GM19452 (cell line): ENCODE measurements around the gene TSPAN17.

ENCODE experiments used
- ATAC-seq: cut with Tn5 transposase; IDR thresholded peaks from one replicate; pipeline ENCODE4 v1.9.1; 2021; ENCODE audit not compliant: unreplicated experiment

The TSPAN17 gene

DNA sequence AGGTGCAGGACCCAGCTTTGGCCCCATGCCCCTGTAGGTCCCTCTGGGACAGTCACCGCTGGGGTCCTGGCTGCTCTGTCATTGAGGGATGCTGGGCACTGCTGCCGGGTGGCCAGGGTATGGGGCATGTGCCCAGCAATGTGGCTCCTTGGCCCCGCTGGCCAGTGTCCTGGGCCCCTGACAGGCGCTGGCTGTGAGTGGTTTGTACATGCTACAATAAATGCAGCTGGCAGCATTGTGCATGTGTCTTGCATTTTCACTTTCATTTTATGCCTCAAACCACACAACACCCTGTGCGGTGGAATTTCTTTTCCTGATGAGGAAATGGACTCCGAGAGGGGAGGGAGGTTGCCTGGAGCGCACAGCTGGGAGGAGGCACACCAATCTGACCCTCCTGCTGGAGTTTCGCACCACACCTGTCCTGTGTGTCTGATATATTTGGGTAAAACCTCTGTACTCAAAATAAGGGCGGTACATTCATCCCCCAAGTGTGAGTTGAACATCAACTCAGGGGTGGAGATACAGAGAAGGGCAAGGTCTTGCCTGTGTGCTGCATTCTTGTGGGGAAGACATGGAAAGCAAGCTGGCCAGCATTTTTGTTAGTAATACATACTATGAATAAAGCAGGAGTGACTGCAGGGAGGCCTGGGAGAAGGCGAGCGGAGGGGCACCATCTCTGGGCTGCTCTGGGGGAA is 11.7 kb downstream of the TSPAN17 start:
- no peak for ATAC-seq

DNA sequence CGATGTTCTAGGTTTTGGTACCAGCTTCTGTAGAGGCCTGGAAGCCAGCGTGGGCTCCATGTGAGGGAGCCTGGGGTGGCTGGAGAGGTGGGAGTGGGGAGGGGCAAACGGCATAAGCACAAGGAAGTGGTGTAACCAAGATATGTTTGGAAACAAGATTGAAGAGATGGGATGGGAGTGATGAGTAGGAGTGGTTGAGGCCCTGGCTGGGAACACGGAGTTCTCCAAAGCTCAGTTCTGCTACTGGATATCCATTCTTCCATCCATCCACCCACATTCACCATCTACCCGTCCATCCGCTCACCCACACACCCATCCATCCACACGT is 12.2 kb downstream of the TSPAN17 start:
- no peak for ATAC-seq

DNA sequence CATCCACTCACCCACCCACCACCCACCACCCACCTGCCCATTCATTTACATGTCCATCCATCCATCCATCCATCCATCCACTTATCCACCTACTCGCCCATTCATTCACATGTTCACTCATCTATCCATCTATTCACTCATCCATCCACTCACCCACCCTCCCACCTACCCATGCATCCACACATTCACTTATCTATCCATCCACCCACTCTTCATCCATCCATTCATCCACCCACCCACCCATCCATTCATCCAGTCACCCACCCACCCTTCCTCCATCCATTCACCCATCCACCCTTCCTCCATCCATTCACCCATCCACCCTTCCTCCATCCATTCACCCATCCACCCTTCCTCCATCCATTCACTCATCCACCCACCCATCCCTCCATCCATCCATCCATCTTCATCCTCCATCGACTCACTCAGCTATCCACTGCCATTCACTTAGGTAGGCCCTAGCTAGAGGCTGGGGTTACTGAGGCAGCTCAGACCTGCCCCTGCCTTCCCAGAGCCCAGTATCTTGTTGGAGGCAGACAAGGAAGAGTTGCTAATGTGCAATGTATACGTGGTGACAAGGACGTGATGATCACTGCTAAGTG is 12.7 kb downstream of the TSPAN17 start:
- ATAC-seq: no peak

DNA sequence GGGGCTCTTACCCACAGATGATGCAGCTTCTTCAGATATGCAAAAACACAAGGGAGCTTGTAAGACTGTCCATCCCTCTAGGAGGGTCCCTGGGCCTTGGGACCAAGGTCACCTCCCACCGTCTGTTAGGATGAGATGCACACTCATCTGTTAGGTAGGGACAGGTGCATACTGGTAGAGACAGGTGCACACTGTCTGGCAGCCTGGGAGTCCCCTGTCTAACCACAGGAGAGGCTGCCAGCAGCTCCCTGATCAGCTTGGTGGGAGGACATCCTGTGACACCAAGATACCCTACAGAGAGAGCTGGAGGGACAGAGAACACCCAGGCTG is 13.2 kb downstream of the TSPAN17 start:
- peak; percentile 31 for ATAC-seq

DNA sequence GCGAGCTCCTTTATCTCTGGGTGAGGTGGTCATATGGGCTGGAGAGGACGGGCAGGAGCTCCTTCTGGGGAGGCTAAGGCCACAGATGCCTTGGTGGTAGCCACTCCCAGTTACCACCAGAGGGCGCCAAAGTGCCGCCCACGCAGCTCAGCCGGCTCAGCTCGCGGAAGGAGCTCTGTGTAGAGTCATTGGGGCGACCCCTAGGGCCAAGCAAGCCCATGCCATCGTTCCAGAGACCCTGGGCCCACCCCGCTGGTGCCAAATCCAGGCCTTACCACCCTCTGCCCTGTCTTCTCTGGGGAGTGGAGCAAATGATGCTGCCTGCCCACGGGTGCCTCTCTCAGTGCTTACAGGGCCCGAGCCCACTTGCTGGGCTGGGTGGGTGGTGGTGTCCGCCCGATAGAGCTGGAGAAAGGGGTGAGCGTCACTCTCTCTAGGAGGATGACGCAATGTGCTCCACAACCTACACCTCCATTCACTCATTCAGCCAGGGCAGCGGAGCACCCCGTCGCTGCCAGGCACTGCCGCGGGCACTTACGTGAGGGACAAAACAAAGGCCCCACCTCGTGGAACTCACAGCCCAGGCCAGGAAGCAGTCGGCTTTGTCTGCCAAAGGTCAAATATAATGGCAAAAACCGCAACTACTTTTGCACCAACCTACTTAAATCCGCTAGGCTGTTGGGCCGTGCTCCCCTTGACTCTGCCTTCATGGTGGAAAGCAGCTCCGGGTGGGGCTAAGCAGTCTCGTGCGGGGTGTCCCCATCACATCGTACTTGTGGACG is 13.8 kb downstream of the TSPAN17 start:
- ATAC-seq: peak; percentile 56

DNA sequence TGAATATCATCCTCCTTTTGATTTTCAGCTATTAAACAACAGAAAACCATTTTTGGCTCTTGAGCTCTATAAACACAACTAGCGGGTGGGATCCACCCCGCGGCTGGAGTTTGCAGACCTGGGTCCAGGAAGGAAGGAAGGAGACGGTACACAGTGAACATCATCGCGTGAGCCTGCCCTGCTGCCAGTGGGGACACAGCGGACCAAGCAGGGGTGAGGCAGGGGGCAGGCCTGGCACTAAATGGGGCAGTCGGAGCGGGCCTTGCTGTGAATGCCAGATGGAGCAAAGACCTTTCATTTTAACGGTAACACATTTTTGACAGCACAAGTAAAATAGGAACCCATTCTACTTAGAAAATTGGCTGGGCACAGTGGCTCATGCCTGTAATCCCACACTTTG is 14.4 kb downstream of the TSPAN17 start:
- no peak for ATAC-seq

DNA sequence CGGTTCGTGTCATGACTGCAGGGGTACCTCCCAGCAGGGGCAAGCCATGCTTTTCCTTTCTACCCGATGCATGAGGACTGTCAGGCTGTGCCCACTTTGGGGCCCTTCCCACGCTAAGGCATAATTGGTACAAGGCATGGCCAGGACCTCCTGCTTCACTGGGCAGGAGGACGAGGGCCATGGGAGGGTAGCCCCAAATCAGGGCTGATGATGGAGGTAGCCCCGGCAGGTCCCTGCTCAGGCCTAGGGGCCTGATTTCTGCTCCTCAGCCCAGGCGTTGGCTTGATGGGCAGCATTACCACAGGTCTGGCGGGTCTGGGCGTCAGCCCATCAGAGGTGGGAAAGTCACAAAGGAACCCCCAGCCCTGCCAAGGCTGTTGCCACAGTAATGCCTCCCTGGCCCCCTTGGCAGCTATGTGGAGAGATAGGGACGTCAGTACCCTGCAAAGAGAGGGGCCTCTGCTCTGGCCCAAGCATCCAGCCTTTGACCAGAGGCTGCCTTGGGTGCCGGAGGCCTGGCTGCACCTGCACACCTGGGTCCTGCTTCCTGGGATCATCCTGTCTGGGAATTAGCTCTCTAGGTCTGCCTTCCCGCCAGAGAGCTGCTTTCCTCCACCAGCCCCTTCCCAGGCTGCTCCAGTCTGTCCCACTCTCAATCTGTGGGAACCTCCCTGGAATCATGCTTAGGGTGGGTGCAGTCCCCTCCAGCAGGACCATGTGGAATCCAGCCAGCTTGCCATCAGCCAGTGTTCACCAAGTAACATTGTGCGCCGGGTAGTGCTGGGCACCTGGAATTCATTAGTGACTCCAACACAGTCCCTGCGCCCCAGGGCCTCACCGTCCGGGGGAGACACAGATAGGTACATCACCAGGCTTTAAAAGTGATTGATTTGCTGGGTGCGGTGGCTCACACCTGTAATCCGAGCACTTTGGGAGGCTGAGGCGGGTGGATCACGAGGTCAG is 15.4 kb downstream of the TSPAN17 start:
- no peak for ATAC-seq

DNA sequence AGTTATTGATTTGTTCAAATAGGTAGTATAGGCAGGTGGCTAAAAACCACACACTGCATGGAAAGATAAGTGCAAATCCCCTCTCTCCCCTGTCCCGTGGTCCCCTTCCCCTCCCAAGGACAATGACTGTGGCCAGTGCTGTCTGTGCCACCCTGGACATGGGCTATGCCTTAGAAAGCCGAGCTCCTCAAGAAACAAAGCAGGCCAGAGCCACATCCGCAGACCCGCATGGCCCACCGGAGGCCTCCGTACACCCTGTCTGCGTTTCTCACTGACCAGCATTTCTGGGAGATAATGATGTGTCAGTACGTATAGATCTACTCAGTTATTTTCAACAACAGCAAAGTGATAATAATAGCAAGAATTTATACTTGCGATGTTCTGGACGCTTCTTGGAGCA is 16.3 kb downstream of the TSPAN17 start:
- ATAC-seq: no peak

DNA sequence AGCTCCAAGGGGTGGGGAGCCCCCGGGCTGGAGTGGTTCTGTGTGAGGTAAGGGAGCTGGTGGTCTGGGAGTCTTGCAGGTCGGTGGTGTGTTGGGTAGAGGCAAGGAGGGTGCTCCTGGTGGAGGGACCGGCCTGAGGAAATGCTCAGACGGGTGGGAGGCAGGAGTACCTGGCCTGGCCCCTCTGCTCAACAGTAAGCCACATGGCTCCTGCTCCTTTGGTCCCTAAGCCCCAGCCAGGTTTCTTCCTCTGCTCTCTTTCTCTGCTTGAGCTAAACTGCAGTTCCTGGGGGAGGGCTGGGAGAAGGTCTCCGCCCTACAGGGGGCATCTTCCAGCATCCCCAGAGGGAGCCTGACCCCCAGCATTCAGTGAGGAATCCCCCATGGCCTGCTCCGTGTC is 17.2 kb downstream of the TSPAN17 start:
- ATAC-seq: no peak

DNA sequence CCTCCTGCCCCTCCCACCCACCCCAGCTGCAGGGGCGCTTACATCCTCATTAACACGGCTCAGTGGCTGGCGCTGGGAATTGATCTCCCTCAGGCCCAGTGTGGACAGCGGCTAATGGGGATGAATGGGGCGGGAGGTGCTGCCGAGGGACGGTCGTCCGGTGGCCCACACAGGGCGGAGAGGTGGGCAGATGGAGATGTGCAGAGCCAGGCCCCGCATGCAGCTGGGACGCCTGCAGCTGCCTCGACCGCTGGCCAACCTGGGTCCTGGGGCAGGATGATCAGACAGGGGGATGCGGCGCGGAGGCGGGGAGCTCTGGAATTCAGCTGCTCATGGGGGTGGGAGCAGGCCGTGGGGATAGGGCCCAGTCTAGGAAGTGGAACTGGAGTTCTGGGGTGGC is 17.6 kb downstream of the TSPAN17 start:
- no peak for ATAC-seq

DNA sequence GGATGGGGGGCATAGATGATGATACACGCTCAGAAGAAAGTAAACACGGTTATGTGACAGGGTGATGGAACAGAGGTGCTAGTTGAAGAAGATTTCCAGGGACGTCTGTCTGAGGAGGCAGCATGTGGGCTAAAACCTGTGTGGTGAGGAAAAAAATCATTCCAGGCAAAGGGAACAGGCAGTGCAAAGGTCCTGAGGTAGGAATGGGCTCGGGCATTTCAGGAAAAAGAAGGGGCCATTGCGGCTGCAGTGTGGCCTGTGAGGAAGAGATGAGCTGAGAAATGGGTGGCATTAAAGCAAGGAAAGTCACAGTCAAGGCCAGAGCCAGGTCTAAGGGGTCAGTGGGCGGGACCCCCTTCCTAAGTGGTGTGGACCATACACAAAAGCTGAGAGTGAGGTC is 18.2 kb downstream of the TSPAN17 start:
- no peak for ATAC-seq

DNA sequence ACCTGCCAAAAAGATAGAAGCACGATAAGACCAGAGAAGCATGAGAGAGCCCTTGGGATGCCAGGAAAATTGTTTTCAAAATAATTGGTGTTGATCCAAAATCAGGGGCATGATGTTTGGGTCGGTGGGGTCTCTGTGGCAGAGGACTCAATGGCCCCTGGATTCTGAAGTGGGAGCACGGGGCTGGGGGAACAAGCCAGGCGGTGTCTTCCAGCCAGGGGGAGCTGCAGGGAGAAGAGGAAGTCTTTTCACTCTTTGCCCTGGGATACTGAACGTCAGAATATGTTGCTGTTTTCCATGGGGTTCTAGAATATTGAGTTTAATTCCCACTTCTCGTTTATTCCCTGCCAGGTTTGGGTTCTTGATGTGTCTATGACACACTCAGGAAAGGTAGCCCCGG is 20.4 kb downstream of the TSPAN17 start:
- ATAC-seq: no peak

DNA sequence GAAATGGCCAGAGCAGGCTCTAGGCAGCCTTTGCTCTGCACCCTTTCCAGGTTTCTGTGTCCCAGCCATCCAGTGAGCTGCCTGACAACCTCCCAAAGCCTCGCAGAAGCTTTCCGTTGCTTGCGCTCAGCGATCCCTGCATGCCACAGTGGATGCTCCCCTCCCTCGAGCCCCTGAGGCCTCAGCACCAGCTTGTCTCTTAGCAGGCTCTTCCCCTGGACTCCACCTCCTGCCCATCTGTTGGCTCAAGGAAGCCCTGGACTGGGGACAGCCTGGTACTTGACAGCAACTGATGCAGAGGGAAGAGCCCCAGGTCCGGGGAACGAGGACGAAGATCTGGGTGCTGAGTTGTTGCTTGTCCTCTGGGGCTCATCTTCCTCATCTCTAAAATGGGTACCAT is 23.2 kb downstream of the TSPAN17 start:
- no peak for ATAC-seq

DNA sequence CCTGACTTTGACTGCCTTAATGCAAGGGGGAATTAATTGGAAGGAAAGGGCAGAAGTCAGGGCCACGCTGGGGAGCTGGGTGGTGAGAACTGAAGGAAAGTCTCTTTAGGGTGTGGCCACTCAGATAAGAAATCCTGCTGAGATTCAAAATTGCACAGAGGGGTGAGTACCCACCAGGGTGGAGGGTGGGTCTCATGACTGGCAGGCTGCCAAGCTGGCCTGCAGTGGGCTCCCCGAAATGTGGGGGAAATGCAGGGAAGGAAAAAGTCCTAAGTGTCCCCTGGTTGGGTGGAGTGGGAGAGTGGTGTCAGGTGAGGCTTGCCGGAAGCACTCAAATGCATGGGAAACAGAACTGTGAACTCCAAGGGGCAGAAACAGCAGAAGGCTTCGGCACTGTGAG is 24.1 kb downstream of the TSPAN17 start:
- no peak for ATAC-seq

DNA sequence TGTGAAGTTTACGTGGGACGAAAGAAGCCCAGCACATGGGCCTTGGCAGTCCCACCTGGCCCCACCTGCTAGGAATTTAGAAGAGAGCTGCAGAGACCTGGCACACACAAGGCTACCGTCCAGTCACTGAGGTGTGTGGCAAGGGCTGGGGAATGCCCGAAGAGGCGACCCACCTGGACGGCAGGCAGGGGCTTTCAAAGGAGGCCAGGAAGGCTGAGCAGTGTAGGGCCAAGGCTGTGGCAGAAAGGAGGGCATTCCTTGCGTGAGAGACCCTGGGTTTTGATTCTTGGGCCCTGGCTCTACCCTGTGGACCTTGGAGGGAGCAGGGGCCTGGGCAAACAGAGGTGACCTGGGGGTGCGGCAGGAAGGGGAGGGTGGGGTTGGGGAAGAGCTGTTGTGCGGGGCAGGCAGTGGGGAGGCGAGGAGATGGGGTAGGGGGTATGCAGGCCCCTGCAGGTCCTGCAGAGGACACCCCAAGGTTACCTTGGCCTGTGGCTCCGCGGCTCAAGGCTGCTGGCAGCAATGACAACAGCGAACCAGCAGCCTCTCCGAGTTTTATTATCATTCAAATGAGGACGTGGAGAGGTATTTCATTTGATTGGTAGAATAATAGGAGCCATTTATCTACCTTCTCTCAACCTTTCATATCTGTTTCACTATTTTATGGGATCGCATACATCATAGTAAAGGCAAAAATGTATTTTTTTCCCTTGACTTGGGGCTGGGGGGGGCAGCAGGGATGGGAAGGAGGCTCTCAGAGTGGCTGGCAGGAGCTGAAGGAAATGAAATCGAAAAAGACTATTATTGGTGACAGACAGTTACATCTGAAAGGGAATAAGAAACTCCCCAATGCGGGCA is 24.8 kb downstream of the TSPAN17 start:
- no peak for ATAC-seq

DNA sequence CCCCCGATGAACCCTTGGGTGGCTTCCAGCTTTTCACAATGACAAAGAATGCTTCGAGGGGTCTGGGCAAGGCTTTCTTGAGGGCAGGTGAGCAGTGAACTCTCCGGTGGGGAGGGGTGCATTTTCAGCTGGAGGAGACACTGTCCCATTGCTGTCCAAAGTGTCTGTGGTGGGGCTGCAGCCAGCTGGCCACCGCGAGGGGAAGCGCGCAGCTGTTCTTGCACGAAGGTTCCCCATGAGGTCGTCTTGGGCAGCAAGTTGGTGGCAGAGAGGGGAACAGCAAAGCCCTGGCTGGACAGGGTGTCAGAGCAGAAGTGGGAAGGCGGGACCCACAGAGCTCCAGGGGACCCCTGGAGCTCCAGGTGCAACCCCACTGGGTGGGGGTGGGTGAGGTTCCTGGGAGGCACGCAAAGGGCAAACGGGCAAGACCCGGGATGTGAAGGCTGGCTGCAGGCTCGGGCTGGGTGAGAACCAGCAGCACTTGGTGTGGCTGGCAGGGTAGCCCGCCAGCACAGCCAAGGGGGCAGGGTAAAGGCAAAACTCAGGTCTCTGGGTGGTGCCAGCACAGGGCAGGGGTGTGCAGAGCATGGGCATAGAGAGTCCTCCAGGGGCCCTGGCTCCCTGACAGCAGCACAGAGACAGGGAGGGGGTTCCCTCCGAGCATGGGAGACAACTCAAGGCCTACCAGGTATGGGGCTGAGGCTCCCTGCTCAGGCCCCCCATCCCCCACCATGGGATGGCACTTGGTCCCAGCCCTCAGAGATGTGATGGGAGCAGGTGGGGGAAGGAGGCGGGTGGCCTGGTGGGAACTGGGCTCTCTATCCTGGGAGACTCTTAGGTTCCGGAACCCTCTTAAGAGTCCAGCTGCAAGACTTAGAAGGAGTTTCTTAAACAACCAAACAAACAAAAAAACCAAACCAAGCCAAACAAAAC is 26.6 kb downstream of the TSPAN17 start:
- no peak for ATAC-seq

DNA sequence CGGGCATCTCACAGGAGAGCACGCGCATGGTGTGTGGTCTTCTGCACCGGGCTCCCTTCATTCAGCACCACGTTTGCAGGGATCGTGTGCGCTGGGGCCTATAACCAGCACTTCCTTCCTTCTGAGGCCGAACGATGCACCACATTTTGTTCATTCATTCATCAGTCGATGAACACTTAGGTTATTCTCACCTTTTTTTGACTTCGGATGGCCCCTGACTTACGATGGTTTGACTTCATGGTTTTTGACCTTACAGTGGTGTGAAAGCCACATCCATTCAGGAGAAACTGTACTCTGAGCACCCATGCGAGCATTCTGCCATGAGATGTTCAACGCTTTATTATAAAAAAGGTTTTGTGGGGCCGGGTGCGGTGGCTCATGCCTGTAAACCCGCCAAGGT is 27.5 kb downstream of the TSPAN17 start:
- ATAC-seq: no peak

DNA sequence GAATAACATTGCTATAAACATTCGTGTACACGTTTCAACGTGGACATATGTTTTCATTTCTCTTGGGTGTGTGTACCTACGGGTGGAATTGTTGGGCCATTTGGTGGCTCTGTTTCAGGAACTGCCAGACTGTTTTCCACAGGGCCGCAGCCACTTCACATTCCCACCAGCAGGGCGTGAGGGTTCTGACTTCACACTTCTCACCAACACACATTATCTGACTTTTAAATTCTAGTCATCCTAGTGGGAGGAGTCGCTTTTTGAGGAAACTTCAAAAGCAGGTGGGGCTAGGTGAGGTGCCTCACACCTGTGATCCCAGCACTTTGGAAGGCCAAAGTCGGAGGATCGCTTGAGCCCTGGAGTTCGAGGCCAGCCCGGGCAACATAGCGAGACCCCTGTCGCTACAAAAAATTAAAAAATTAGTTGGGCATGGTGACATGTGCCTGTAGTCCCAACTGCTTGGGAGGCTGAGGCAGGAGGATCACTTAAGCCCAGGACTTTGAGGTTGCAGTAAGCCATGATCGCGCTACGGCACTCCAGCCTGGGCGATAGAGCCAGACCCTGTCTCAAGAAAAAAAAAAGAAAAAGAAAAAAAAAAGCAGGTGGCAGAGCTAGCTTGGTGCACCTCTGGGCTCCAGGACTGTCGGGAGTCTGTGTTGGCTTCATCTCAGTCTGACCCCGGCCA is 28.5 kb downstream of the TSPAN17 start:
- ATAC-seq: no peak

DNA sequence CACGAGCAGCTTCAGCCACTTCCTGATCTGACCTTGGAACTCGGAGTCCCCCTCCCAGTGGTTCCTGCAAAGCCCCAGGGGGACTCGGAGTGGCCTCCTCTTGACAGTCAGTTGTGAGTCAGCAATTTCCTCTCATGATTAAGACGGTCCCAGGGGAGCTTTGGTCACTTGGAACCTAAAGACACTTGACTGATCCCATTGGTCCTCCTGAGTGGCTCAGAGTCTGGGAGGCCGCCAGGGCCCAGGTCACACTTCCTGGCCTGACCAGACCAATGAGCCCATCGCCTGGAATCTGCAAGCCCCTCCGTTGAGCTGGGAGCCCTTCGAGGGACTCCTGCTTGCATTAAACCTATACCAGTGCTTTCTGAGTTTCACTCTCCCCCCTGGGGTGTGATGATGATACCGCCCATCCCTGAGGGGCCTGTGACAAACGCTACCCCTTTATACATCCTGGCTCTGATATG is 29.1 kb downstream of the TSPAN17 start:
- ATAC-seq: peak; percentile 81
